ENCODE results near the gene ZNF846. TPM values are rescaled to one million over a fixed set of nuclear protein-coding genes. Genes with fewer than 3 reads are reported as not detected.

The ZNF846 gene
- total and polyA plus RNA-seq, 2 of the 4 experiments (the other 2 are of a cell fraction), result 5.7 to 6.5 TPM

- DNase-seq (no peak), ATAC-seq (ENCODE audit: low read depth) (no peak)
- no peak overlapping the region for H2BK5ac ChIP-seq (ENCODE audit: low read depth, low read length, poor library complexity, severe bottlenecking)
- no peak overlapping the region for H3K23ac ChIP-seq (ENCODE audit: low read depth, low read length)
- no peak overlapping the region for H4K91ac ChIP-seq (ENCODE audit: insufficient read depth, low read depth, low read length)
- POLR2A ChIA-PET (ENCODE audit: unreplicated experiment), result no interaction called here
- H3K79me1 ChIP-seq (ENCODE audit: low read depth in 1 of 2, low read length in 2 of 2), result no peaks in the 10 kb centered on the region
- no peak overlapping the region for H3K27ac ChIP-seq (ENCODE audit: insufficient read depth, low read length)
- no peak overlapping the region for H4K5ac ChIP-seq (ENCODE audit: low read depth, low read length)
- H3K9me1 ChIP-seq (ENCODE audit: insufficient read depth, low read length), result no peaks in the 10 kb centered on the region
- no peaks in the 10 kb centered on the region for H3K4me1 ChIP-seq (ENCODE audit: control insufficient read depth, insufficient read depth, low read length)
- H3K9me3 ChIP-seq (ENCODE audit: control insufficient read depth, insufficient read depth, low read length), result no peaks in the 10 kb centered on the region
- in situ Hi-C loops (cut with MboI; ENCODE audit: low sequenced_read_pairs) (no loop called here), intact Hi-C loops (cut with micrococcal nuclease) (no loop called here), dilution Hi-C loops (cut with HindIII; ENCODE audit: low sequenced_read_pairs, unreplicated experiment) (no loop called here)
- no peak overlapping the region for H2BK20ac ChIP-seq (ENCODE audit: low read depth, low read length)
- no peaks in the 10 kb centered on the region for H3K36me3 ChIP-seq (ENCODE audit: control insufficient read depth, insufficient read depth, low read length)
- no peak overlapping the region for H2BK15ac ChIP-seq (ENCODE audit: low read depth, low read length)
- H3K27me3 ChIP-seq (ENCODE audit: control insufficient read depth, insufficient read depth, low read length), result no peaks in the 10 kb centered on the region
- WGBS, 2 experiments (ENCODE audit: extremely low coverage in 2 of 2, insufficient read length in 1 of 2), result no CpG with 5 or more reads among the region's 1 CpG
- H3K4me2 ChIP-seq (ENCODE audit: low read depth, low read length), result no peak overlapping the region
- no peak overlapping the region for H2AK9ac ChIP-seq (replicated peaks; ENCODE audit: low read depth, low read length, poor library complexity)
- H4K8ac ChIP-seq (ENCODE audit: low read depth in 2 of 2, low read length in 2 of 2), result no peak overlapping the region
- no peak overlapping the region for H3K9ac ChIP-seq (ENCODE audit: low read depth, low read length)
- CTCF ChIA-PET, result no interaction called here
- BruUV-seq (replicated peaks), result no TSS peak
- H3K56ac ChIP-seq (ENCODE audit: extremely low read depth, insufficient read depth, low read length), result no peak overlapping the region
- no peak overlapping the region for H2BK120ac ChIP-seq (ENCODE audit: low read depth, low read length)
- no peak overlapping the region for H3K4ac ChIP-seq (ENCODE audit: low read depth, low read length)
- no peaks in the 10 kb centered on the region for H4K20me1 ChIP-seq (ENCODE audit: insufficient read depth, low read length)
- TF ChIP-seq CEBPB (IDR thresholded peaks at IDR 0.05; ENCODE audit: low read depth, low read length) (no peak), NFE2L2 (IDR thresholded peaks at IDR 0.05; ENCODE audit: low read depth, low read length) (no peak)
- no peak overlapping the region for H2AK5ac ChIP-seq (ENCODE audit: low read depth, low read length)
- H2AFZ ChIP-seq (replicated peaks; ENCODE audit: low read length, poor library complexity), result no peak overlapping the region
- H3K14ac ChIP-seq (replicated peaks; ENCODE audit: low read depth, low read length), result no peak overlapping the region
- no peak overlapping the region for H3K4me3 ChIP-seq (ENCODE audit: insufficient read depth, low read depth, low read length)
- H3K18ac ChIP-seq (ENCODE audit: low read depth, low read length), result no peak overlapping the region
Measured at GRCh38 chr19:9709305-9709704, 59.2 kb downstream of the ZNF846 start.
